ENCODE data around the gene UCK1.

UCK1 gene

DNA sequence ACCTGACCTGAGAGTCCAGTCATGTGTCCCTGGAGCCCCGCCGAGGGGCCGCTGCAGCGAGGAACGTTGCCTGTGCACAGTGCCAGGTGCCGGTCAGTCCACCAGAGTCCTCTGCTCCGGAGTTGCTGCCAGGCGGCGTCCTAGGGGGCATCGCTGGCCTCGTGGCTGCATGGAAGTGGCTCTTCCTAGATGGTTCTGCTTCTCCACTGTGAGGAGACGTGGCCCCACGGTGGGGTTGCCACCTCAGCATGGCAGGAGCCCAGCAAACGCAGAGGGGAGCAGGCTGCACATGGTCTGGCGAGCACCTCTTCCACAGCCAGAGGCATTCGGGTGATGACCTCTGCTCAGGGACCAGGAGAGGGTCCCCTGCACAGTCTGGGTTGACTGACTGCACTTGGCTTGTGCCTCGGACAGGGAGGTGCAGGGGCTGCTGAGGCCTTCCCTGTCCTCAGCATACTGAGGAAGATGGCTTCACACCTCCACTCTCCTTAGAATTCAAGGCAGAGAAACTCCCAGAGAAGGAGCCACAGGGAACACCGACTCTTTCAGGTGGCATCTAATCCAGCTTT is 54.2 kb downstream of the UCK1 start:
- no peak for DNase-seq (ENCODE audit: low read depth, low spot score)

DNA sequence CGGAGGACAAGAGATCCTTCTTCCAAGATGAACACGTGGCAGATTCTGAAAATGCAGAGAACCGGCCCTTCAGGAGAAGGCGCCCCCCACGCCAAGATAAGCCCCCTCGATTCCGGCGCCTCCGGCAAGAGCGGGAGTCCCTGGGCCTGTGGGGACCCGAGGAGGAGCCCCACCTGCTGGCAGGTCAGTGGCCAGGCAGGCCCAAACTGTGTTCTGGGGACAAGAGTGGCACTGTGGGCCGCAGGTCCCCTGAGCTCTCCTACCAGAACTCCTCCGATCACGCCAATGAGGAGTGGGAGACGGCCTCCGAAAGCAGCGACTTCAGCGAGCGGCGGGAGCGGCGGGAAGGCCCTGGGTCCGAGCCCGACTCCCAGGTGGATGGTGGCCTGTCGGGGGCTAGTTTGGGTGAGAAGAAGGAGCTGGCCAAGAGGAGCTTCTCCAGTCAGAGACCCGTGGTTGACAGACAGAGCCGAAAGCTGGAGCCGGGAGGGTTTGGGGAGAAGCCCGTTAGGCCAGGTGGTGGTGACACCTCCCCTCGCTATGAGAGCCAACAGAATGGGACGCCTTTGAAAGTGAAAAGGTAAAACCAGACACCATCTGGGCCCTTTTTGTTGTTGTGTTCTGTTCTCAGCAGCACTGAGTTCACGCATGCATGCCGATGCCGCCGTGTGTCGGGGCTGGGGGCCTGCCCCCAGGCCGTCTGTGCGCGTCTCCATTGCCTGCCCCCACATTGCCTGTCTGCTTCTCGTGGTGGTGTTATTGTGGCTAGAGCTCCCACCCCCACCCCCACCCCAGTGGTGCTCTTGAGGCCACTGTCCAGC is 54.9 kb downstream of the UCK1 start:
- no peak for DNase-seq (ENCODE audit: low read depth, low spot score)

GRCh38 chr9:131475111-131475955 is 55.7 kb downstream of the UCK1 start:
- DNase-seq (ENCODE audit: low read depth, low spot score): no peak

GRCh38 chr9:131474711-131475110 is 56.4 kb downstream of the UCK1 start:
- DNase-seq (ENCODE audit: low read depth, low spot score): no peak

- DNase-seq (ENCODE audit: low read depth, low spot score): no peak
These were observed 57.2 kb downstream of the UCK1 start for GRCh38 chr9:131473891-131474290.

All from activated naive CD8-positive, alpha-beta T cell treated with anti-CD3 and anti-CD28 coated beads, Interleukin-2, amount 50 U/mL, for 16 hours (primary cell).